DMS153 (cell line): Measurements from ENCODE around the gene LOXL3.

Experiments used
- DNase-seq: peaks from one replicate; lab custom pipeline; 2025; lab: John Stamatoyannopoulos, UW

The LOXL3 gene

GRCh38 chr2:74550231-74550630 is 3.5 kb downstream of the LOXL3 start:
- DNase-seq = no peak

- DNase-seq = no peak
Measured at GRCh38 chr2:74548900-74549826, 4.6 kb downstream of the LOXL3 start.

- DNase-seq = no peak
Measured at GRCh38 chr2:74548285-74548899, 5.3 kb downstream of the LOXL3 start.

- DNase-seq = no peak
Measured at GRCh38 chr2:74546004-74546403, 7.7 kb downstream of the LOXL3 start.

DNA sequence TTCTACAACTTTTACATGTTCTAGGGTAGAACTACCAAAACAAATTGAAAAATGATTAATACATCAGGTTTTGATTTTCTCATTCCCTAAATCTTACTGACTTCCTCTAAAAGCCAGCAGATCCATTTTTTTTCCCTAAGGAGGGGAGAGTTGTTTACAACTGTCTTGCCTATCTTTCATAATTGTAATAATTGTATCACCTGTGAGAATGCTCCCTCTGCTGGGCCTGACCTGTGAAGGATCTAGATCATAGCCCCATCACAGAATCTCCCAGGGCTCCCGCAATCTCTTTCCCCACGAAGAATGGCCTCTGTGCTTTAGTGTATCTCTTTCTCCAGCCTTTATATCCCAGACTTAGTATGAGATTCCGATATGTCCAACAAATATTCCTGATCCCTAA is 9.1 kb downstream of the LOXL3 start:
- no peak for DNase-seq

GRCh38 chr2:74542978-74543377 is 10.8 kb downstream of the LOXL3 start:
- DNase-seq = no peak

- no peak for DNase-seq
Measured at GRCh38 chr2:74540291-74540690, 13.5 kb downstream of the LOXL3 start.

- no peak for DNase-seq
Measured at GRCh38 chr2:74538881-74539339, 14.8 kb downstream of the LOXL3 start.

- DNase-seq = no peak
Measured at GRCh38 chr2:74537140-74537539, 16.6 kb downstream of the LOXL3 start.

- no peak for DNase-seq
Measured at GRCh38 chr2:74536166-74536950, 17.4 kb downstream of the LOXL3 start.

DNA sequence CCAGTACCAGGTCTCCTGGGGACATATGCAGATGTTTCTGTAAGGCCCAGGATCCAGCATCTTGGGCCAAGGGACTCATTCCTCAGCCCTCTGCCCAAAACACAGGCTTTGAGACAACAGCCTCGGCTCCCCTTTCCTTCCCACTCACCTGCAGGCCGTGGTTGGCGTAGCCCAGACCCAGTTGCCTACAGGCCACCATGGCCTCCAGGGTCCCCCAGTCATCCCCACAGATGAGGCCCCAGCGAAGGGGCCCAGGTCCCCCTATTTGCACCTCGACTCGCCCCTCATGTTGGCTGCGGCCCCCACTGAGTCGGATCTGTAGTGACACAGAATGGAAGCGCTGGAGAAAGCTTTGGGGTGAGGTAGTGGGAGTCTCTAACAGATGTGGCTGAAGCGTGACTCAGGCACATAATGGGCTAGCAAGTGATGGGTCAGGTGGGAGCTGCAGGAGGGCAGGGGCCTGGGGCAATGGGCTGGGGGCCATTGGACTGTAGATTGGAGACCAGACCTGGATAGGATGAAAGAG is 18.2 kb downstream of the LOXL3 start:
- no peak for DNase-seq

DNA sequence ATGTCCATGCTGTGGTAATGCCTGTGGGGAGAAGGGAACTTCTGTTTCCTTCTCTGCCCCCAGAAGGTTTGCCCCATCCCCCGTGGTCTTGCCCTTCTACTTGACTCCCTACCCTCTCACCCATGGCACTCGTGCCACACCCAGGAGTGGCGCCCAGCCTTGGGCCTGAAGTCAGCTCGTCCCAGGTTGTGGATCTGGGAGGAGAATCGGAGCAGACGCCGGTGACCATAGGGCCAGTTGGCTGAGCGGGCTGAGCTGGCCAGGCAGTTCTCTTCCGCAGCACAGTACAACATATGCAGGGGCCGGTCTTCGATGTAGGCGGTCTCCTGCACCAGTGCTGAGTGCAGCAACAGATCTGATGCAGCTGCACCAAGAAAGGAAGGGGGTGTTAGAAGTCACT is 19.3 kb downstream of the LOXL3 start:
- DNase-seq = no peak

GRCh38 chr2:74533464-74533863 is 20.3 kb downstream of the LOXL3 start:
- DNase-seq = no peak

- no peak for DNase-seq
Measured at GRCh38 chr2:74532222-74532621, 21.5 kb downstream of the LOXL3 start.

DNA sequence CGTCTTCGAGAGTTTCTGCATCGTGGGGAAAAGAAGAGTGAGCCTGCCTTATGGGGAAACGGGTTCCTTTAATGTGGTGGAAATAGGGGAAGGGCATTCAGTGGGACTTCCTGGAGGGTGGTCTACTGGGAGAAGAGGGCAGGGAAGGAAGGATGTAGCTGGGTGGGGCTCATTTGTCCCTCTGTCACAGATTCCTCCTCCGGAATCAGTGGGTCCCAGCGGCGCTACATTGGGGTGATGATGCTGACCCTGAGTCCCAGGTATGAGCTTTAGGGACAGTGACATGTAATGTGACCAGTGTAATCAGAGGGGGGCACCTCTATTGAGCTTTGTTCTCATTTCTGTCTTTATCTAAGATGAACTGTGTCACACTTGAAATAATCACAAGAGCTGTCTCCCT is 22.1 kb downstream of the LOXL3 start:
- no peak for DNase-seq

DNA sequence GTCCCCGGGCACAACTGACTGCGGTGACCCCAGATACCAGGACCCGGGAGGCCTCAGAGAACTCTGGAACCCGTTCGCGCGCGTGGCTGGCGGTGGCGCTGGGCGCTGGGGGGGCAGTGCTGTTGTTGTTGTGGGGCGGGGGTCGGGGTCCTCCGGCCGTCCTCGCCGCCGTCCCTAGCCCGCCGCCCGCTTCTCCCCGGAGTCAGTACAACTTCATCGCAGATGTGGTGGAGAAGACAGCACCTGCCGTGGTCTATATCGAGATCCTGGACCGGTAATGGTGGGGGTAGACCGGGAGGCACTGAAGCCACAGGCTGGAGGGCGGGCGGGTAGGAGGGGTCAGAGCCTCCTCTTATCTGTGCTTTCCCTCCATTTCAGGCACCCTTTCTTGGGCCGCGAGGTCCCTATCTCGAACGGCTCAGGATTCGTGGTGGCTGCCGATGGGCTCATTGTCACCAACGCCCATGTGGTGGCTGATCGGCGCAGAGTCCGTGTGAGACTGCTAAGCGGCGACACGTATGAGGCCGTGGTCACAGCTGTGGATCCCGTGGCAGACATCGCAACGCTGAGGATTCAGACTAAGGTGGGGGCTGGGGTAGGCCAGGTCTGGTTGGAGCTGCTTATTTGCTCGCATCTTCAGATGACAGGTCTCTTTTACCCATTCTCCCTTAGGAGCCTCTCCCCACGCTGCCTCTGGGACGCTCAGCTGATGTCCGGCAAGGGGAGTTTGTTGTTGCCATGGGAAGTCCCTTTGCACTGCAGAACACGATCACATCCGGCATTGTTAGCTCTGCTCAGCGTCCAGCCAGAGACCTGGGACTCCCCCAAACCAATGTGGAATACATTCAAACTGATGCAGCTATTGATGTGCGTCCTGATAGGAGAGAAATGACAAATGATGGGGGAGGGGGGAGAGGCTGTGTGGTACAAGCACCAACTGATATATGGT is 23.2 kb downstream of the LOXL3 start:
- no peak for DNase-seq

GRCh38 chr2:74529357-74530238 is 24.1 kb downstream of the LOXL3 start, which contains the start of the genes AUP1 and HTRA2:
Gene AUP1 (minus strand): TSS chr2:74529706. CDS start chr2:74529629, 77 bp downstream.
Gene HTRA2 (plus strand): TSS chr2:74529933. CDS start chr2:74530007, 74 bp downstream.
- peak; percentile 98 for DNase-seq

DNA sequence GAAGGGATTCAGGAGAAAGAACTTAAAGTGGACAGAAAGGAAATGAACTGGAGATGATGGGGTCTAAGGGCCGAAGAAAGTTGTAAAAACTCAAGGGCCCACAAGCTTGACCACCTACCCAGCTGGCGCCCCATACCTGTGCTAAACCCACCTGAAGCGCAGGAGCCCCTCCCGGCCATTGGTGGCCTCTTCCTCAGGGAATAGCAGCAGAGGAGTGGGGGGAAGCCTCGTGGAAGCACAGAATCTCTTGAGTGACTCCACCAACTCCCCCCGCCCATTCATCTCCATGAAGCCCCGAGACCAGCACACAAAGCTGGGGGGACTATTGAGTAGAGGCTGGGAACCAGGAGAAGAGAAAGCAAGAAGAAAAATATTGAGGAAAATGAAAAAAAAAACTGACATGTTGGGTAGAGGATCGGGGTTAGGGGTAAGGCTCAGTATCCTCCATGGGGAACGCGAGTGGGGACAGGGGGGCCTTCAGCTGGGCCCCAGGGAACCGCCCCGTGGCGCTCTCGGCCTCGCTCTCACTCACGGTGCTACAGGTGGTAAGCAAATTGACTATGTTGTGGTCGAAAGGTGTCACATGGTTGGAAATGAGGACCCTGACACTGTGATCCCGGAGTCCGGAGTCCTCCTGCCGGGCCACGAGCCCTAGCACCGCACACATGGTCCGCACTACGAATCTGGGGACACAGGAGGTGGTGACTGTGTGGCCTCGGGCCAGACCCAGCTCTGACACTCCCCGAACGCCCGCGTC is 25.0 kb downstream of the LOXL3 start:
- DNase-seq = no peak

GRCh38 chr2:74527741-74528140 is 26.0 kb downstream of the LOXL3 start:
- no peak for DNase-seq
